DOHH2 (cell line): Measurements from ENCODE around the gene SPTSSA.

Experiments used
- CTCF ChIP-seq: fragments of 200-600 bp; sonication (generic); IDR thresholded peaks from one replicate; pipeline ENCODE4 v1.5.1; 2014; ENCODE audit warnings: antibody characterized with exemption, mild to moderate bottlenecking, low read depth, low read length; ENCODE audit not compliant: poor library complexity, severe bottlenecking
- EZH2phosphoT487 ChIP-seq: fragments of 200-600 bp; sonication (generic); IDR thresholded peaks from 2 replicates; pipeline ENCODE4 v1.6.1; 2017; ENCODE audit warnings: borderline replicate concordance, mild to moderate bottlenecking, antibody characterized with exemption, low read length, moderate library complexity, mixed read lengths

DNA sequence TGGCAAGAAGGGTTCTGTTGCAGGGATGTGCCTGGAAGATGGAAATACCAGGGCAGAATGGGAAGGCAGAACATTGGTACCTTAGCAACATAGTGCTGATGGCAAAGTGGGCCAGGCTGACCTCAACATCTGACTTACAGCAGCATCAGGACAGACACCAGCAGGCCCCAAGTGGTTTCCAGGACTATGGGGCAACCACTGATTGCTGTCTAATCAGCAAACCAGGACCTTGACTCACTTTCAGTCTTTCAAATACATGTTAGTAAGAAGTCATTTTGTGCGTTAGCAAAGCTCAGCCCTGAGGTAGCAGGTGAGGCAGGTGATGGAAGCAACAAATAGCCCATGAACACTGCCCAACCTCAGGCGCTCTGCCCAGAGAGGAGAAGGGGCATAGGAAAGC, 4.7 kb upstream of the SPTSSA start:
- TF ChIP-seq CTCF (no peak), EZH2phosphoT487 (no peak)
